ENCODE results near the gene BBS10. TPM values are rescaled to one million over a fixed set of nuclear protein-coding genes. Genes with fewer than 3 reads are reported as not detected.

The BBS10 gene
- total and polyA plus RNA-seq, 9 of the 15 experiments (the other 6 are each of a cell fraction or from before 2014, with no cell fraction given): 2.3 to 14.9 (median 5.9) TPM

DNA sequence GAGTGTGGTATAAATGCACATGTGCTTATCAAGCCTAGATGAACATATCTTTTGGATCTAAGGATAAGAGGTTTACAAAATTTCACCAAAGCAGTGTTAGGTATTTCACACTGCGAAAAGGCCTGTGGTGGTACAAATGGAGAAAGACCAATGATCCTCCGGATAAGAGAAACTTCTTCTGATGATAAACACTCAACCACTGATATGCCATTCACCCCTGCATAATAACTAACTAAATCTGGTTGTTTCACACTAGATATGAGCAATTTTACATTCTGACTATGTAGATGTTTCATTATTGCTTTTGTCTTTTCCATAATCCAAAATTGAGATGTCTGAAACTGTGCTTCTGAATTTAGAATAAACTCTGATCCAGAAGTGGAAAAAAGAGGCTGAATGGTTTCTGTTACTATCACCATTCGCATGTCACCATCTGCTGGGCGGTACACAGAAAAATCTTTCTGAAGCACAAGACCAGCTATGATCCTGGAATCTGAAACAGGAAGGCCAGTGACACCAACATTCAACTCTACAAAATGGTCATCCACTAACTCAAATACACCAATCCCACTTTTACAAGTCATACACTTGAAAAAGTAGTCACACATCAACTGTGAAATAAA, 1.3 kb downstream of the BBS10 start (continued):
- TF ChIP-seq, protein P1, sequence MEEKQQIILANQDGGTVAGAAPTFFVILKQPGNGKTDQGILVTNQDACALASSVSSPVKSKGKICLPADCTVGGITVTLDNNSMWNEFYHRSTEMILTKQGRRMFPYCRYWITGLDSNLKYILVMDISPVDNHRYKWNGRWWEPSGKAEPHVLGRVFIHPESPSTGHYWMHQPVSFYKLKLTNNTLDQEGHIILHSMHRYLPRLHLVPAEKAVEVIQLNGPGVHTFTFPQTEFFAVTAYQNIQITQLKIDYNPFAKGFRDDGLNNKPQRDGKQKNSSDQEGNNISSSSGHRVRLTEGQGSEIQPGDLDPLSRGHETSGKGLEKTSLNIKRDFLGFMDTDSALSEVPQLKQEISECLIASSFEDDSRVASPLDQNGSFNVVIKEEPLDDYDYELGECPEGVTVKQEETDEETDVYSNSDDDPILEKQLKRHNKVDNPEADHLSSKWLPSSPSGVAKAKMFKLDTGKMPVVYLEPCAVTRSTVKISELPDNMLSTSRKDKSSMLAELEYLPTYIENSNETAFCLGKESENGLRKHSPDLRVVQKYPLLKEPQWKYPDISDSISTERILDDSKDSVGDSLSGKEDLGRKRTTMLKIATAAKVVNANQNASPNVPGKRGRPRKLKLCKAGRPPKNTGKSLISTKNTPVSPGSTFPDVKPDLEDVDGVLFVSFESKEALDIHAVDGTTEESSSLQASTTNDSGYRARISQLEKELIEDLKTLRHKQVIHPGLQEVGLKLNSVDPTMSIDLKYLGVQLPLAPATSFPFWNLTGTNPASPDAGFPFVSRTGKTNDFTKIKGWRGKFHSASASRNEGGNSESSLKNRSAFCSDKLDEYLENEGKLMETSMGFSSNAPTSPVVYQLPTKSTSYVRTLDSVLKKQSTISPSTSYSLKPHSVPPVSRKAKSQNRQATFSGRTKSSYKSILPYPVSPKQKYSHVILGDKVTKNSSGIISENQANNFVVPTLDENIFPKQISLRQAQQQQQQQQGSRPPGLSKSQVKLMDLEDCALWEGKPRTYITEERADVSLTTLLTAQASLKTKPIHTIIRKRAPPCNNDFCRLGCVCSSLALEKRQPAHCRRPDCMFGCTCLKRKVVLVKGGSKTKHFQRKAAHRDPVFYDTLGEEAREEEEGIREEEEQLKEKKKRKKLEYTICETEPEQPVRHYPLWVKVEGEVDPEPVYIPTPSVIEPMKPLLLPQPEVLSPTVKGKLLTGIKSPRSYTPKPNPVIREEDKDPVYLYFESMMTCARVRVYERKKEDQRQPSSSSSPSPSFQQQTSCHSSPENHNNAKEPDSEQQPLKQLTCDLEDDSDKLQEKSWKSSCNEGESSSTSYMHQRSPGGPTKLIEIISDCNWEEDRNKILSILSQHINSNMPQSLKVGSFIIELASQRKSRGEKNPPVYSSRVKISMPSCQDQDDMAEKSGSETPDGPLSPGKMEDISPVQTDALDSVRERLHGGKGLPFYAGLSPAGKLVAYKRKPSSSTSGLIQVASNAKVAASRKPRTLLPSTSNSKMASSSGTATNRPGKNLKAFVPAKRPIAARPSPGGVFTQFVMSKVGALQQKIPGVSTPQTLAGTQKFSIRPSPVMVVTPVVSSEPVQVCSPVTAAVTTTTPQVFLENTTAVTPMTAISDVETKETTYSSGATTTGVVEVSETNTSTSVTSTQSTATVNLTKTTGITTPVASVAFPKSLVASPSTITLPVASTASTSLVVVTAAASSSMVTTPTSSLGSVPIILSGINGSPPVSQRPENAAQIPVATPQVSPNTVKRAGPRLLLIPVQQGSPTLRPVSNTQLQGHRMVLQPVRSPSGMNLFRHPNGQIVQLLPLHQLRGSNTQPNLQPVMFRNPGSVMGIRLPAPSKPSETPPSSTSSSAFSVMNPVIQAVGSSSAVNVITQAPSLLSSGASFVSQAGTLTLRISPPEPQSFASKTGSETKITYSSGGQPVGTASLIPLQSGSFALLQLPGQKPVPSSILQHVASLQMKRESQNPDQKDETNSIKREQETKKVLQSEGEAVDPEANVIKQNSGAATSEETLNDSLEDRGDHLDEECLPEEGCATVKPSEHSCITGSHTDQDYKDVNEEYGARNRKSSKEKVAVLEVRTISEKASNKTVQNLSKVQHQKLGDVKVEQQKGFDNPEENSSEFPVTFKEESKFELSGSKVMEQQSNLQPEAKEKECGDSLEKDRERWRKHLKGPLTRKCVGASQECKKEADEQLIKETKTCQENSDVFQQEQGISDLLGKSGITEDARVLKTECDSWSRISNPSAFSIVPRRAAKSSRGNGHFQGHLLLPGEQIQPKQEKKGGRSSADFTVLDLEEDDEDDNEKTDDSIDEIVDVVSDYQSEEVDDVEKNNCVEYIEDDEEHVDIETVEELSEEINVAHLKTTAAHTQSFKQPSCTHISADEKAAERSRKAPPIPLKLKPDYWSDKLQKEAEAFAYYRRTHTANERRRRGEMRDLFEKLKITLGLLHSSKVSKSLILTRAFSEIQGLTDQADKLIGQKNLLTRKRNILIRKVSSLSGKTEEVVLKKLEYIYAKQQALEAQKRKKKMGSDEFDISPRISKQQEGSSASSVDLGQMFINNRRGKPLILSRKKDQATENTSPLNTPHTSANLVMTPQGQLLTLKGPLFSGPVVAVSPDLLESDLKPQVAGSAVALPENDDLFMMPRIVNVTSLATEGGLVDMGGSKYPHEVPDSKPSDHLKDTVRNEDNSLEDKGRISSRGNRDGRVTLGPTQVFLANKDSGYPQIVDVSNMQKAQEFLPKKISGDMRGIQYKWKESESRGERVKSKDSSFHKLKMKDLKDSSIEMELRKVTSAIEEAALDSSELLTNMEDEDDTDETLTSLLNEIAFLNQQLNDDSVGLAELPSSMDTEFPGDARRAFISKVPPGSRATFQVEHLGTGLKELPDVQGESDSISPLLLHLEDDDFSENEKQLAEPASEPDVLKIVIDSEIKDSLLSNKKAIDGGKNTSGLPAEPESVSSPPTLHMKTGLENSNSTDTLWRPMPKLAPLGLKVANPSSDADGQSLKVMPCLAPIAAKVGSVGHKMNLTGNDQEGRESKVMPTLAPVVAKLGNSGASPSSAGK (IDR thresholded peaks at IDR 0.05): no peak
- TF ChIP-seq EP400 (IDR thresholded peaks at IDR 0.05) (no peak), SREBF2 (CRISPR knock-in tag; IDR thresholded peaks at IDR 0.05) (no peak), NFYB (IDR thresholded peaks at IDR 0.05; ENCODE audit: extremely low read depth, insufficient read length) (no peak), NFXL1 (CRISPR knock-in tag; IDR thresholded peaks at IDR 0.05) (no peak), ZBTB7A (IDR thresholded peaks at IDR 0.05; ENCODE audit: borderline replicate concordance, control insufficient read depth, low read depth, low read length) (no peak), CHAMP1 (IDR thresholded peaks at IDR 0.05) (no peak), HLTF (IDR thresholded peaks at IDR 0.05) (no peak), TAF15 (IDR thresholded peaks at IDR 0.05; ENCODE audit: low read depth, low read length) (no peak)
